IMR-90 (cell line): Measurements from ENCODE around the gene ZNHIT1. TPM values are rescaled to one million over a fixed set of nuclear protein-coding genes. Genes with fewer than 3 reads are reported as not detected.

ENCODE experiments used
- ATAC-seq: fragments of 200-7000 bp; cut with Tn5 transposase; 2 replicates; pipeline ENCODE4 v1.9.1; 2020; ENCODE audit warnings: low read depth, mild to moderate bottlenecking, moderate library complexity
- BruUV-seq: library from RNA; stranded (reverse); fragments of 400-500 nt; replicated peaks from 2 replicates; lab custom pipeline; 2021; lab: Mats Ljungman, UMichigan
- CTCF ChIA-PET: fragments of 300-600 bp; formaldehyde crosslinking; extraction: SDS; loops from one replicate; lab custom pipeline; 2021; ENCODE audit warnings: antibody characterized with exemption; lab: Yijun Ruan, JAX
- POLR2A ChIA-PET: fragments of 300-600 bp; sonication (Branson Sonifier 250); formaldehyde crosslinking; loops from one replicate; lab custom pipeline; 2022; ENCODE audit warnings: antibody characterized with exemption; ENCODE audit not compliant: unreplicated experiment; lab: Charles Lee
- DNase-seq: peaks from one replicate; pipeline ENCODE4 v3.0.0; 2013
- H2AFZ ChIP-seq: replicated peaks from 2 replicates; pipeline ENCODE3; 2013; ENCODE audit warnings: low read length, mild to moderate bottlenecking; ENCODE audit not compliant: poor library complexity
- H2AK5ac ChIP-seq: 2 replicates; pipeline ENCODE4 v1.6.1; 2013; ENCODE audit warnings: low read depth, low read length, inconsistent platforms
- H2AK9ac ChIP-seq: replicated peaks from 2 replicates; pipeline ENCODE3; 2013; ENCODE audit warnings: mild to moderate bottlenecking, low read depth, low read length, moderate library complexity; ENCODE audit not compliant: poor library complexity
- H2BK120ac ChIP-seq: 2 replicates; pipeline ENCODE4 v1.6.1; 2013; ENCODE audit warnings: low read depth, low read length, inconsistent platforms
- H2BK15ac ChIP-seq: 3 replicates; pipeline ENCODE4 v1.6.1; 2013; ENCODE audit warnings: low read depth, low read length, inconsistent platforms
- H2BK20ac ChIP-seq: 2 replicates; pipeline ENCODE4 v1.6.1; 2013; ENCODE audit warnings: low read depth, mild to moderate bottlenecking, inconsistent platforms, low read length, moderate library complexity
- H2BK5ac ChIP-seq: 2 replicates; pipeline ENCODE4 v1.6.1; 2013; ENCODE audit warnings: mild to moderate bottlenecking, low read depth, low read length, inconsistent platforms; ENCODE audit not compliant: poor library complexity, severe bottlenecking
- H3K14ac ChIP-seq: replicated peaks from 2 replicates; pipeline ENCODE4 v1.6.1; 2013; ENCODE audit warnings: low read depth, low read length, inconsistent platforms
- H3K18ac ChIP-seq: 2 replicates; pipeline ENCODE4 v1.6.1; 2013; ENCODE audit warnings: low read depth, low read length, control low read depth
- H3K23ac ChIP-seq: 2 replicates; pipeline ENCODE4 v1.6.1; 2013; ENCODE audit warnings: low read depth, low read length, inconsistent platforms
- H3K27ac ChIP-seq: 2 replicates; pipeline ENCODE4 v1.5.1; 2013; ENCODE audit warnings: mild to moderate bottlenecking, control low read depth, low read length; ENCODE audit not compliant: insufficient read depth
- H3K27me3 ChIP-seq: 2 replicates; pipeline ENCODE4 v1.6.1; 2013; ENCODE audit warnings: low read length; ENCODE audit not compliant: control insufficient read depth, insufficient read depth
- H3K36me3 ChIP-seq: 2 replicates; pipeline ENCODE4 v1.6.1; 2013; ENCODE audit warnings: low read length, mixed read lengths; ENCODE audit not compliant: control insufficient read depth, insufficient read depth
- H3K4ac ChIP-seq: 2 replicates; pipeline ENCODE4 v1.6.1; 2013; ENCODE audit warnings: low read depth, low read length, inconsistent platforms
- H3K4me1 ChIP-seq: 2 replicates; pipeline ENCODE4 v1.6.1; 2013; ENCODE audit warnings: low read length, mixed read lengths; ENCODE audit not compliant: control insufficient read depth, insufficient read depth
- H3K4me2 ChIP-seq: 2 replicates; pipeline ENCODE4 v1.6.1; 2013; ENCODE audit warnings: low read depth, mild to moderate bottlenecking, control low read depth, low read length, moderate library complexity
- H3K4me3 ChIP-seq: 2 replicates; pipeline ENCODE4 v1.5.1; 2013; ENCODE audit warnings: low read depth, mild to moderate bottlenecking, control low read depth, low read length, moderate library complexity; ENCODE audit not compliant: insufficient read depth
- H3K56ac ChIP-seq: 2 replicates; pipeline ENCODE4 v1.6.1; 2013; ENCODE audit warnings: low read length, inconsistent platforms; ENCODE audit not compliant: insufficient read depth; ENCODE audit errors: extremely low read depth
- H3K79me1 ChIP-seq, 2 experiments: 2 replicates each; pipeline ENCODE4 v1.6.1; 2013; ENCODE audit warnings: low read length in 2 of 2, inconsistent platforms in 1 of 2, low read depth in 1 of 2
- H3K9ac ChIP-seq: 2 replicates; pipeline ENCODE4 v1.6.1; 2013; ENCODE audit warnings: low read depth, low read length, control low read depth
- H3K9me1 ChIP-seq: 2 replicates; pipeline ENCODE4 v1.6.1; 2013; ENCODE audit warnings: low read length, inconsistent platforms; ENCODE audit not compliant: insufficient read depth
- H3K9me3 ChIP-seq: 2 replicates; pipeline ENCODE4 v1.6.1; 2013; ENCODE audit warnings: low read length; ENCODE audit not compliant: control insufficient read depth, insufficient read depth
- H4K20me1 ChIP-seq: 2 replicates; pipeline ENCODE4 v1.6.1; 2013; ENCODE audit warnings: low read length, inconsistent platforms; ENCODE audit not compliant: insufficient read depth
- H4K5ac ChIP-seq: 2 replicates; pipeline ENCODE4 v1.6.1; 2013; ENCODE audit warnings: mild to moderate bottlenecking, low read depth, low read length, control low read depth
- H4K8ac ChIP-seq, 2 experiments: 2 replicates each; pipeline ENCODE4 v1.6.1; 2013; ENCODE audit warnings: low read depth in 2 of 2, low read length in 2 of 2, control low read depth in 1 of 2, inconsistent platforms in 1 of 2
- H4K91ac ChIP-seq: 2 replicates; pipeline ENCODE4 v1.6.1; 2013; ENCODE audit warnings: low read depth, low read length, inconsistent platforms; ENCODE audit not compliant: insufficient read depth
- BHLHE40 ChIP-seq: fragments of 150-350 bp; IDR thresholded peaks from 2 replicates; pipeline ENCODE4 v1.6.1; 2016; ENCODE audit warnings: mild to moderate bottlenecking, low read depth, low read length
- CEBPB ChIP-seq: IDR thresholded peaks from 2 replicates; pipeline ENCODE4 v1.6.1; 2012; ENCODE audit warnings: low read depth, low read length, improper control_type of control experiment
- CHD1 ChIP-seq: IDR thresholded peaks from 2 replicates; pipeline ENCODE4 v1.6.1; 2012; ENCODE audit warnings: low read depth, low read length, improper control_type of control experiment
- ELK1 ChIP-seq: fragments of 150-350 bp; IDR thresholded peaks from 2 replicates; pipeline ENCODE4 v1.6.1; 2016; ENCODE audit warnings: low read depth, mild to moderate bottlenecking, low read length, moderate library complexity, borderline replicate concordance
- FOS ChIP-seq: fragments of 150-350 bp; IDR thresholded peaks from 2 replicates; pipeline ENCODE4 v1.6.1; 2016; ENCODE audit warnings: low read depth, low read length
- MAFK ChIP-seq: IDR thresholded peaks from 2 replicates; pipeline ENCODE4 v1.6.1; 2012; ENCODE audit warnings: low read depth, low read length, improper control_type of control experiment
- MAZ ChIP-seq: IDR thresholded peaks from 2 replicates; pipeline ENCODE4 v1.6.1; 2012; ENCODE audit warnings: low read depth, mild to moderate bottlenecking, low read length, improper control_type of control experiment, moderate library complexity, borderline replicate concordance
- NFE2L2 ChIP-seq: fragments of 150-350 bp; IDR thresholded peaks from 2 replicates; pipeline ENCODE4 v1.6.1; 2016; ENCODE audit warnings: low read depth, mild to moderate bottlenecking, low read length
- RAD21 ChIP-seq: IDR thresholded peaks from 2 replicates; pipeline ENCODE4 v1.6.1; 2012; ENCODE audit warnings: low read length, improper control_type of control experiment
- RCOR1 ChIP-seq: IDR thresholded peaks from 2 replicates; pipeline ENCODE4 v1.6.1; 2012; ENCODE audit warnings: mild to moderate bottlenecking, low read length, improper control_type of control experiment; ENCODE audit not compliant: insufficient replicate concordance
- RFX5 ChIP-seq: IDR thresholded peaks from 2 replicates; pipeline ENCODE4 v1.8.0; 2012; ENCODE audit warnings: low read depth, mild to moderate bottlenecking, low read length, moderate library complexity
- SMC3 ChIP-seq: fragments of 150-350 bp; IDR thresholded peaks from 2 replicates; pipeline ENCODE4 v1.6.1; 2016; ENCODE audit warnings: low read depth, mild to moderate bottlenecking, antibody characterized with exemption, low read length, moderate library complexity
- USF2 ChIP-seq: fragments of 150-350 bp; IDR thresholded peaks from 2 replicates; pipeline ENCODE4 v1.6.1; 2017; ENCODE audit warnings: mild to moderate bottlenecking, antibody characterized with exemption, low read length, low read depth
- WGBS, 2 experiments: methylation state at CpG; one replicate each; pipeline versions ENCODE4 v1.1.5 to v1.1.7; 2013; ENCODE audit warnings: missing lambda C conversion rate in 2 of 2; ENCODE audit not compliant: insufficient read length in 1 of 2; ENCODE audit errors: extremely low coverage in 2 of 2; 5-methylcytosine and 5-hydroxymethylcytosine counted together
- dilution Hi-C: fragments of 300-500 bp; cut with HindIII; formaldehyde crosslinking; loops from one replicate; pipeline ENCODE4 v1.14.3; 2018; ENCODE audit warnings: low sequenced_read_pairs; ENCODE audit not compliant: unreplicated experiment
- in situ Hi-C: fragments of 300-500 bp; cut with MboI; formaldehyde crosslinking; loops from 3 replicates; pipeline ENCODE4 v1.14.3; 2019; ENCODE audit warnings: low sequenced_read_pairs, inconsistent platforms, mixed read lengths
- intact Hi-C: fragments of 100-400 bp; cut with micrococcal nuclease; formaldehyde crosslinking; loops from 2 replicates; pipeline ENCODE4 v1.10.0; 2022
- polyA plus RNA-seq, 3 experiments: library from polyadenylated mRNA; depleted of rRNA; stranded (reverse); fragments of >200 nt; gene quantifications; 2 replicates each; pipeline ENCODE4 v1.2.3, GENCODE V29; 2012; ENCODE audit warnings: low replicate concordance in 1 of 3
- total RNA-seq: library from RNA; depleted of rRNA; stranded (reverse); fragments of >200 nt; gene quantifications from 2 replicates; pipeline ENCODE4 v1.2.3, GENCODE V29; 2012

Gene ZNHIT1
- total and polyA plus RNA-seq, 2 of the 4 experiments (the other 2 are of a cell fraction) = 31.7 to 47.1 TPM

GRCh38 chr7:101240226-101241014 lies 22.5 kb downstream of the ZNHIT1 start:
- Histone ChIP-seq H2BK20ac (no peak overlapping the region), H2AK9ac (peak overlapping the region; percentile 65), H3K36me3 (peaks cover 35% of the 10 kb centered on the region), H4K20me1 (peaks cover 21% of the 10 kb centered on the region), H3K4me2 (no peak overlapping the region), H2AFZ (no peak overlapping the region), H3K27ac (no peak overlapping the region), H3K23ac (no peak overlapping the region), H3K27me3 (no peaks in the 10 kb centered on the region), H4K5ac (no peak overlapping the region), H3K9ac (no peak overlapping the region), H4K8ac (no peak overlapping the region), H3K4me3 (no peak overlapping the region), H3K14ac (no peak overlapping the region), H3K4me1 (peaks cover 10% of the 10 kb centered on the region), H3K18ac (no peak overlapping the region), H3K9me1 (no peaks in the 10 kb centered on the region; the same call in 1 of the 2 replicates), H3K9me3 (no peaks in the 10 kb centered on the region), H3K56ac (0 out of 2 replicates have a peak overlapping the region, but pooled peaks have one; percentile 1), H2BK15ac (no peak overlapping the region), H3K4ac (no peak overlapping the region), H2BK120ac (no peak overlapping the region), H4K91ac (no peak overlapping the region), H2BK5ac (no peak overlapping the region), H3K79me1 (peaks cover 16 to 52% of the 10 kb centered on the region in 2 experiments), H2AK5ac (no peak overlapping the region)
- CTCF ChIA-PET = no interaction called here
- ATAC-seq (no peak), DNase-seq (no peak)
- no TSS peak for BruUV-seq
- TF ChIP-seq USF2 (no peak), CHD1 (no peak), FOS (no peak), NFE2L2 (no peak), MAZ (no peak), SMC3 (no peak), MAFK (no peak), BHLHE40 (no peak), RFX5 (no peak), CEBPB (no peak), RCOR1 (no peak), ELK1 (no peak), RAD21 (no peak)
- intact Hi-C loops = no loop called here
- dilution Hi-C loops = no loop called here
- POLR2A ChIA-PET = no interaction called here
- WGBS, 2 experiments = 75% methylated on average over 7 of the region's 32 CpGs; no CpG with 5 or more reads in 1 of the 2 experiments
- in situ Hi-C loops = no loop called here
